Progenitor cell of endocrine pancreas (in vitro differentiated cells): ENCODE data around the gene GATD1. TPM values are rescaled to one million over a fixed set of nuclear protein-coding genes. Genes with fewer than 3 reads are reported as not detected.

Experiments used
- DNase-seq: peaks from one replicate; pipeline ENCODE4 v3.0.0; 2021; ENCODE audit warnings: low spot score; ENCODE audit not compliant: unreplicated experiment
- H3K27ac Mint-ChIP-seq: 2 replicates; pipeline ENCODE4 v1.8.0; 2021; ENCODE audit warnings: mild to moderate bottlenecking, moderate library complexity, mixed read lengths
- H3K27me3 Mint-ChIP-seq: 2 replicates; pipeline ENCODE4 v1.8.0; 2021; ENCODE audit warnings: mixed read lengths
- H3K36me3 Mint-ChIP-seq: 2 replicates; pipeline ENCODE4 v1.8.0; 2022; ENCODE audit warnings: mixed read lengths; ENCODE audit not compliant: insufficient read depth
- H3K4me1 Mint-ChIP-seq: 2 replicates; pipeline ENCODE4 v1.8.0; 2021; ENCODE audit warnings: low read depth, mixed read lengths
- H3K4me3 Mint-ChIP-seq: 2 replicates; pipeline ENCODE4 v1.8.0; 2021; ENCODE audit warnings: low read depth, mild to moderate bottlenecking, moderate library complexity, mixed read lengths
- H3K9me3 Mint-ChIP-seq: 2 replicates; pipeline ENCODE4 v1.8.0; 2021; ENCODE audit warnings: low read depth, mixed read lengths
- total RNA-seq: library from RNA; stranded (reverse); gene quantifications from 2 replicates; pipeline ENCODE4 v1.2.1, GENCODE V29; 2021
- TF ChIP-seq, protein P1 (sequence below): fragments of 200-600 bp; sonication (generic); IDR thresholded peaks from one replicate; pipeline ENCODE4 v1.5.0; 2021; ENCODE audit warnings: antibody characterized with exemption, mild to moderate bottlenecking; ENCODE audit not compliant: unreplicated experiment

Gene GATD1
- total RNA-seq, 1 donor from 2014 or later: 74.1 TPM

DNA sequence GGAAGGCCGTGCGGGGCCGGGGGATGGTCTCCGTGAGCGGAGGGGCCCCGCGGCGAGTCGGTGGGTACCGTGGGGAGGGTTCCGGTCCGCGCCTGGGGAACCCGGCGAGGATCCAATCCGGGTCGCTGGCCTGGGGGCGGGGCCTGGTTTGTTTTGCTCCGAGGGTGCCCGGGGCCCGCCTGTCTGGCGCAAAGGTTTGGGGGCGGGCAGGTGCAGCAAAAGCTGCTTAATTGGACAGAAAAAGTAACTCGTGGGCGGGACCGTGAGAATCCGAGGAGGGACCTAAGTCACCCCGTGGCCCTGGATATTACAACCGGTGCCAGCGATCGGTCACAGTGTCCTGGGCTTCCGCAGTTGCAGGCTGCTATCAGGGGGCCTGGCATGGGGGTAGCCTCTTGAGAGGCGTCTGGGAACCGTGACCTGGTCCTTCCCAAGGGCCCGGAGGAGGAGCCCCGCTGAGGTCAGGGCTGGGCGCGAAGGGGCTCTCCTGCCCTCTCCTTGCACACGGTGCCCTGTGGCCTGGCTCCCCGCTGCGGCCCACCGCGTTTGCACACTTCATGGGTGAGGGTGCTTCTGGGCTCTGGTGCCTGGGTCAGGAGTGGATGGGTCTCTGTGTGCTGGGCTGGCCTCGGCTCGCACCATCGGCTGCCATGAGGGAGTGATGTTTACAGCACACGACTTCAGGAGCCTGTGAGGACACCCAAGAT is 42.8 kb upstream of the GATD1 start:
- peaks cover 4% of the 10 kb centered on the region for H3K36me3 Mint-ChIP-seq
- TF ChIP-seq, protein P1, sequence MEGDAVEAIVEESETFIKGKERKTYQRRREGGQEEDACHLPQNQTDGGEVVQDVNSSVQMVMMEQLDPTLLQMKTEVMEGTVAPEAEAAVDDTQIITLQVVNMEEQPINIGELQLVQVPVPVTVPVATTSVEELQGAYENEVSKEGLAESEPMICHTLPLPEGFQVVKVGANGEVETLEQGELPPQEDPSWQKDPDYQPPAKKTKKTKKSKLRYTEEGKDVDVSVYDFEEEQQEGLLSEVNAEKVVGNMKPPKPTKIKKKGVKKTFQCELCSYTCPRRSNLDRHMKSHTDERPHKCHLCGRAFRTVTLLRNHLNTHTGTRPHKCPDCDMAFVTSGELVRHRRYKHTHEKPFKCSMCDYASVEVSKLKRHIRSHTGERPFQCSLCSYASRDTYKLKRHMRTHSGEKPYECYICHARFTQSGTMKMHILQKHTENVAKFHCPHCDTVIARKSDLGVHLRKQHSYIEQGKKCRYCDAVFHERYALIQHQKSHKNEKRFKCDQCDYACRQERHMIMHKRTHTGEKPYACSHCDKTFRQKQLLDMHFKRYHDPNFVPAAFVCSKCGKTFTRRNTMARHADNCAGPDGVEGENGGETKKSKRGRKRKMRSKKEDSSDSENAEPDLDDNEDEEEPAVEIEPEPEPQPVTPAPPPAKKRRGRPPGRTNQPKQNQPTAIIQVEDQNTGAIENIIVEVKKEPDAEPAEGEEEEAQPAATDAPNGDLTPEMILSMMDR: no peak
- H3K9me3 Mint-ChIP-seq: no peaks in the 10 kb centered on the region
- H3K4me1 Mint-ChIP-seq: peaks cover 4% of the 10 kb centered on the region
- H3K4me3 Mint-ChIP-seq: peak overlapping the region; percentile 77
- DNase-seq: peak; percentile 60
- H3K27me3 Mint-ChIP-seq: no peaks in the 10 kb centered on the region
- peak overlapping the region; percentile 78 for H3K27ac Mint-ChIP-seq

DNA sequence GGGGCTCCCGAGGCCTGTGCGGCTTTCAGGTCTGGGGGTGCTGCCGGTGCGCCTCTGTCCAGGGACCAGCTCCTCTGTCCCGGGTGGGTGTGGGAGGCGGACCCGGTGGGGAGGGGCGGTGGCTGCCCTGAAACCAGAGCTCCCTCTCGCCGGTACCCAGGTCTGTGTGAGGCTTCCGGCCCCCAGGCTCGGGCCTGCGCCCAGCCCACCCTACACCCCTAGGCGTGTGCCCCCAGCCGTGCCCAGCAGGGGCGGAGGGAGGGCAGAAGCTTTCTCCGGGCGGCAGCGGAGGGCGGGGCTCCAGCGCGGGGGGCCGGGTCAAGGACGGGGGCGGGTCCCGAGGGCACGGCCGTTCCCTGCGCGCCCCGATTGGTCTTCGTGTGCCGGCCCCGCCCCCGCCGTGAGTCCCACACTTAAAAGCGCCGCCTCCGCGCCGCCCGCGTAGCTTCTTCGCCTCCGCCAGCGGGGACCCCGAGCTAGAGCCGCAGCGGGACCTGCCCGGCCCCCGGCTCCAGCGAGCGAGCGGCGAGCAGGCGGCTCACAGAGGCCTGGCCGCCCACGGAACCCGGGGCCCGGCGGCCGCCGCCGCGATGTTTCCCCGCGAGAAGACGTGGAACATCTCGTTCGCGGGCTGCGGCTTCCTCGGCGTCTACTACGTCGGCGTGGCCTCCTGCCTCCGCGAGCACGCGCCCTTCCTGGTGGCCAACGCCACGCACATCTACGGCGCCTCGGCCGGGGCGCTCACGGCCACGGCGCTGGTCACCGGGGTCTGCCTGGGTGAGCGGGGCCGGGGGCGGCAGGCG is 42.0 kb upstream of the GATD1 start:
- Mint-ChIP-seq H3K9me3 (no peaks in the 10 kb centered on the region), H3K36me3 (peaks cover 2% of the 10 kb centered on the region), H3K27ac (no peak overlapping the region), H3K27me3 (no peaks in the 10 kb centered on the region), H3K4me1 (peaks cover 2% of the 10 kb centered on the region), H3K4me3 (peak overlapping the region; percentile 77)
- TF ChIP-seq, protein P1: peak; percentile 26
- peak; percentile 83 for DNase-seq

DNA sequence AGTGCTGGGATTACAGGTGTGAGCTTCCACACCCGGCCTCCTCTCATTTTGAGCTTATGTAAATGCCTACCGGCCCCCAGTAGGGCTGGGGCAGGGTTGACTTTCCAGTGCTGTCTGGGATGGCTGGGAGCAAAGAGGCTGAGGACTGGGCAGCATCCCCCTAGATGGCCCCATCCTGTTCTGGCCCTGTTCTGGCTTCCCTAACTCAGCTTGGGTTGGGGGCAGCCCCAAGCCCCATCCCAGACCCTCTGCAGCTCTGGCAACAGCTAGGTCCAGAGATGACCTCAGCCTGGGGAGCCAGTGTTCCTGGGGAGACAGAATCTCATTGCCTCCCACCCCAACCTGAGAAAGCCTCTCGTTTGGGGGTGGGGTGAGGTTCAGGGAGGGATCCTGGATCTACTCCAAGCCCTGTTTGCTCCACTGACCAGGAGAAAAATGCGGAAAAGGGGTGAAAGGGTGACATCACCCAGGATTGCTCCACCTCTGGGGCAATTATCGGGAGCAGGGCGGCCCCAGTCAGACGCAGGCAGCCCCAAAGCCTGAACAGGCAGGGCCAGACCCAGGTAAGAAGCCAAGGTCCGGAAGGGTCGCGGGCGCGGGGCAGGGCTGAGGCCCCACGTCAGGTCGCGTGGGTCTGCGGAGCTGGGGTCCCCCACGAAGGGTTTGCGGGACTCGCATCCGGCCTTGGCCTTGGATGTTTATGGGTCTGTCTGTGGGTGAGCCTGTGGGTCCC is 41.3 kb upstream of the GATD1 start, which contains the start of gene PNPLA2:
Gene PNPLA2, plus strand, starts transcription at position 519 of the 733 bp plus-strand sequence. CDS start 805 bp downstream, outside the sequence.
- Mint-ChIP-seq H3K4me3 (peak within 1 kb of the TSS; percentile 77), H3K9me3 (no peaks in the 10 kb centered on the region), H3K27ac (peak within 1 kb of the TSS; percentile 56), H3K27me3 (no peaks in the 10 kb centered on the region), H3K4me1 (peaks cover 2% of the 10 kb centered on the region), H3K36me3 (peaks cover 4% of the 10 kb centered on the region)
- TF ChIP-seq, protein P1: no peak
- DNase-seq: no peak

DNA sequence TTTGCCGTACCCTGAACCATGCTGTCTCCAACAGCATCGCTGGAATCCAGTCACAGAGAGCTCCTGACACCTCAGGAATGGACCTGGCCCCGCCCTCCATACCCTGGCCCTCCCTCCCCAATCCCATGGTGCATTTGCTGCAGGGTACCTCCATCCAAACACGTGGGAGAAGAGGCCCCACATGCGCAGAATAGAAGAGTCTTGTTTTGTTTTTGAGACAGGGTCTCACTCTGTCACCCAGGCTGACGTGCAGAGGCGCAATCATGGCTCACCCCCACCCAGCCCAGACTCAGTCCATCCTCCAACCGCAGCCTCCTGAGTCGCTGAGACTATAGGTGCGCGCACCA is 39.1 kb upstream of the GATD1 start:
- DNase-seq: no peak
- H3K4me3 Mint-ChIP-seq: no peak overlapping the region
- peaks cover 2% of the 10 kb centered on the region for H3K4me1 Mint-ChIP-seq
- H3K9me3 Mint-ChIP-seq: no peaks in the 10 kb centered on the region
- no peak overlapping the region for H3K27ac Mint-ChIP-seq
- H3K27me3 Mint-ChIP-seq: no peaks in the 10 kb centered on the region
- TF ChIP-seq, protein P1: no peak
- H3K36me3 Mint-ChIP-seq: peaks cover 5% of the 10 kb centered on the region
